ENCODE results near the gene GLP2R. TPM values are rescaled to one million over a fixed set of nuclear protein-coding genes. Genes with fewer than 3 reads are reported as not detected.

Gene GLP2R
- total and polyA plus RNA-seq, 2 of the 8 experiments (the other 6 are each of a cell fraction or from before 2014, with no cell fraction given): not detected

DNA sequence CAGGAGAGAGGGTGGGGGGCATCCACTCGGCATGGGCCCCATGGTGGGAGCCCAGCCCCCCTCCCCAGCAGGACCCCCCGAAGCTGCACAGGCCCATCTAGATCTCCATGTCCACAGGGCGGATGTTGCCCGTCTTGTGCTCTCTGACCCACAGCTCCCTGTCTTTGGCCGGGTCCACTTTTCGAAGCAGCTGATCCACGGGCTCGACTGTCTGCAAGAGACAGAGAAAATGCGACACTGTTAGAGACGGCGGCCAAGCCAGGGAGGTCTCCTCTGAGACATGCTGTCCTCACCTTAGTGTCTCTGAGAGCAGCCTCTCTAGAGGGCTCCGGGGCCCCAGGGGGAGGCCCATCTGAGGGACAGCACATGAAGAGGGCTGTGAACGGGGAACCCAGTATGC is 91.4 kb downstream of the GLP2R start (continued):
- TF ChIP-seq CTBP2 (IDR thresholded peaks at IDR 0.05; ENCODE audit: borderline replicate concordance, insufficient read depth, insufficient read length, low read length) (no peak), EZH2 (IDR thresholded peaks at IDR 0.05; ENCODE audit: low read depth, low read length, severe bottlenecking) (no peak), CEBPB (IDR thresholded peaks at IDR 0.05; ENCODE audit: low read depth, low read length) (no peak), GABPA (IDR thresholded peaks at IDR 0.05; ENCODE audit: borderline replicate concordance, insufficient read depth, low read length) (no peak), FOSL1 (IDR thresholded peaks at IDR 0.05; ENCODE audit: insufficient read depth, low read depth, low read length) (no peak), RBBP5 (IDR thresholded peaks at IDR 0.05; ENCODE audit: borderline replicate concordance, low read depth, low read length) (no peak), BRCA1 (IDR thresholded peaks at IDR 0.05; ENCODE audit: low read depth, low read length) (no peak)

Data from H1 (cell line).